ENCODE data around the gene EIF3K. TPM values are rescaled to one million over a fixed set of nuclear protein-coding genes. Genes with fewer than 3 reads are reported as not detected.

EIF3K gene
- polyA plus RNA-seq, 3 donors: 314 to 356 (median 326) TPM

Other genes starting within 250 kb of the EIF3K start
- 100 to 1,000 TPM; 152 to 180 (median 155) TPM for gene PSMD8, start 244.6 kb upstream of the EIF3K start, polyA plus RNA-seq (ENCODE audit: insufficient read length in 3 of 3)
- gene GGN, start 231.2 kb upstream of the EIF3K start, polyA plus RNA-seq (ENCODE audit: insufficient read length in 3 of 3): 1 to 10 TPM in 1 of 3 donors, under 1 TPM in 2; 0.40 to 1.0 (median 0.63) TPM
- gene SPRED3, start 230.5 kb upstream of the EIF3K start, polyA plus RNA-seq (ENCODE audit: insufficient read length in 3 of 3): 1 to 10 TPM in 1 of 3 donors, under 1 TPM in 2; 0.80 to 1.6 (median 0.90) TPM
- 10 to 100 TPM; 10.4 to 20.5 (median 15.0) TPM for gene FAM98C, start 216.1 kb upstream of the EIF3K start, polyA plus RNA-seq (ENCODE audit: insufficient read length in 3 of 3)
- gene RASGRP4, start 193.0 kb upstream of the EIF3K start, polyA plus RNA-seq (ENCODE audit: insufficient read length in 3 of 3): 1 to 10 TPM in 2 of 3 donors, under 1 TPM in 1; 0.79 to 1.2 (median 1.0) TPM
- 1 to 10 TPM; 4.4 to 7.1 (median 5.3) TPM for gene RYR1, start 185.5 kb upstream of the EIF3K start, polyA plus RNA-seq (ENCODE audit: insufficient read length in 3 of 3)
- 1 to 10 TPM; 2.3 to 4.2 (median 3.9) TPM for gene MAP4K1, start 1.2 kb upstream of the EIF3K start, polyA plus RNA-seq (ENCODE audit: insufficient read length in 3 of 3)
- gene ACTN4, start 28.5 kb downstream of the EIF3K start, polyA plus RNA-seq (ENCODE audit: insufficient read length in 3 of 3): 100 to 1,000 TPM; 628 to 762 (median 713) TPM
- gene CAPN12, start 125.3 kb downstream of the EIF3K start, polyA plus RNA-seq (ENCODE audit: insufficient read length in 3 of 3): 10 to 100 TPM in 1 of 3 donors, 1 to 10 TPM in 2; 7.8 to 17.4 (median 9.7) TPM
- 1 to 10 TPM in 1 of 3 donors, under 1 TPM in 1, not detected in 1; 1.00 to 2.1 TPM for gene LGALS7, start 154.3 kb downstream of the EIF3K start, polyA plus RNA-seq (ENCODE audit: insufficient read length in 3 of 3)
- 1 to 10 TPM in 1 of 3 donors, under 1 TPM in 1, not detected in 1; 0.57 to 2.5 TPM for gene LGALS7B, start 170.0 kb downstream of the EIF3K start, polyA plus RNA-seq (ENCODE audit: insufficient read length in 3 of 3)
- 1 to 10 TPM; 1.4 to 2.9 (median 2.0) TPM for gene LGALS4, start 193.8 kb downstream of the EIF3K start, polyA plus RNA-seq (ENCODE audit: insufficient read length in 3 of 3)
- gene ECH1, start 212.6 kb downstream of the EIF3K start, polyA plus RNA-seq (ENCODE audit: insufficient read length in 3 of 3): 100 to 1,000 TPM; 136 to 158 (median 147) TPM
- 100 to 1,000 TPM; 449 to 563 (median 527) TPM for gene HNRNPL, start 230.8 kb downstream of the EIF3K start, polyA plus RNA-seq (ENCODE audit: insufficient read length in 3 of 3)

All from renal cortex interstitium (tissue), 3 donors.